HepG2 (cell line): ENCODE results near the gene SIGLEC15.

Source experiments
- CEBPB ChIP-seq: IDR thresholded peaks from 2 replicates; pipeline ENCODE4 v1.6.1; 2011; ENCODE audit warnings: low read depth, low read length, improper control_type of control experiment, borderline replicate concordance
- RFX1 ChIP-seq: fragments of 450-650 bp; IDR thresholded peaks from 2 replicates; pipeline ENCODE4 v1.6.1; 2017
- TF ChIP-seq, protein P1 (sequence below): sonication (generic); formaldehyde crosslinking; IDR thresholded peaks from 2 replicates; pipeline ENCODE4 v1.5.0; 2020; ENCODE audit warnings: mild to moderate bottlenecking, missing genetic modification reagents, moderate library complexity
- TF ChIP-seq, protein P2 (sequence below): sonication (generic); formaldehyde crosslinking; conservative IDR thresholded peaks from 2 replicates; pipeline ENCODE4 v1.5.0; 2020; ENCODE audit warnings: missing genetic modification reagents
- TF ChIP-seq, protein P3 (sequence below), 2 experiments: IDR thresholded peaks; 2 replicates each; pipeline ENCODE4 v1.6.1; 2011 to 2012; ENCODE audit warnings: low read length in 2 of 2, borderline replicate concordance in 1 of 2, low read depth in 1 of 2, mild to moderate bottlenecking in 1 of 2, moderate library complexity in 1 of 2
- TF ChIP-seq, protein P4 (sequence below): sonication (generic); formaldehyde crosslinking; conservative IDR thresholded peaks from 2 replicates; pipeline ENCODE4 v1.4.0; 2020; ENCODE audit warnings: missing genetic modification reagents

DNA sequence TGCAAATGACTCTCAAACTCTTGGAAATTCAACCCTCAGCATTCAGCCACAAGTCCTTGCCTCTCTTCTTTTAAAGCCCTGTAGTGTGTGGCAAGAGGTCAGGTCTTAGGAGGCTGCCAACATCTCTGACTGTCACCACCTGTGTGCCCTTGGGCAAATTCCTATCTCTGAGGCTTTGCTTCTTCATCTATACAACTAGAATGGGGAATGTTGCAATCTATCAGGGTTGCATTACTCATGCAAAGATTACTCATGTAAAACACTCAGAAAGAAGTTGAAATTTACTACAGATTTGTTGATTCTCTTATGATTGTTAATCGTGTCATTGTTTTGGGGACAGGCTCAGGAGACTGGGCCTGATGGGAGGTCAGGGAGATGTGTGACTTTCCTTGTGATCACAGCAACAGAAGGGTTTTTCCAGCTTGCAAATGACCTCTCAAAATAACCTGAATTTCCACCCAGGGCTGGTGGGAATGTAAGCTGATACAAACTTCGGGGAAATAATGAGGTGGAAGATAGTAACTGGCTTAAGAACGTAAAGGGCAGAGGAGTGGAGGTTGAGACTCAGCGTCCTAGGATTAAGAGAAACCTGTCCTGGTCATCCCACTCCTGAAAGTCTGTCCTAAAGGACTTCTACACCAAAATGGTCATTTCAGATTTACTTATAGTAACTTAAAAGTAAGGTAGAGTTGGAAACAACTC lies 32.1 kb upstream of the SIGLEC15 start:
- TF ChIP-seq, protein P1, sequence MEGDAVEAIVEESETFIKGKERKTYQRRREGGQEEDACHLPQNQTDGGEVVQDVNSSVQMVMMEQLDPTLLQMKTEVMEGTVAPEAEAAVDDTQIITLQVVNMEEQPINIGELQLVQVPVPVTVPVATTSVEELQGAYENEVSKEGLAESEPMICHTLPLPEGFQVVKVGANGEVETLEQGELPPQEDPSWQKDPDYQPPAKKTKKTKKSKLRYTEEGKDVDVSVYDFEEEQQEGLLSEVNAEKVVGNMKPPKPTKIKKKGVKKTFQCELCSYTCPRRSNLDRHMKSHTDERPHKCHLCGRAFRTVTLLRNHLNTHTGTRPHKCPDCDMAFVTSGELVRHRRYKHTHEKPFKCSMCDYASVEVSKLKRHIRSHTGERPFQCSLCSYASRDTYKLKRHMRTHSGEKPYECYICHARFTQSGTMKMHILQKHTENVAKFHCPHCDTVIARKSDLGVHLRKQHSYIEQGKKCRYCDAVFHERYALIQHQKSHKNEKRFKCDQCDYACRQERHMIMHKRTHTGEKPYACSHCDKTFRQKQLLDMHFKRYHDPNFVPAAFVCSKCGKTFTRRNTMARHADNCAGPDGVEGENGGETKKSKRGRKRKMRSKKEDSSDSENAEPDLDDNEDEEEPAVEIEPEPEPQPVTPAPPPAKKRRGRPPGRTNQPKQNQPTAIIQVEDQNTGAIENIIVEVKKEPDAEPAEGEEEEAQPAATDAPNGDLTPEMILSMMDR (CRISPR knock-in tag) = no peak
- TF ChIP-seq, protein P2, sequence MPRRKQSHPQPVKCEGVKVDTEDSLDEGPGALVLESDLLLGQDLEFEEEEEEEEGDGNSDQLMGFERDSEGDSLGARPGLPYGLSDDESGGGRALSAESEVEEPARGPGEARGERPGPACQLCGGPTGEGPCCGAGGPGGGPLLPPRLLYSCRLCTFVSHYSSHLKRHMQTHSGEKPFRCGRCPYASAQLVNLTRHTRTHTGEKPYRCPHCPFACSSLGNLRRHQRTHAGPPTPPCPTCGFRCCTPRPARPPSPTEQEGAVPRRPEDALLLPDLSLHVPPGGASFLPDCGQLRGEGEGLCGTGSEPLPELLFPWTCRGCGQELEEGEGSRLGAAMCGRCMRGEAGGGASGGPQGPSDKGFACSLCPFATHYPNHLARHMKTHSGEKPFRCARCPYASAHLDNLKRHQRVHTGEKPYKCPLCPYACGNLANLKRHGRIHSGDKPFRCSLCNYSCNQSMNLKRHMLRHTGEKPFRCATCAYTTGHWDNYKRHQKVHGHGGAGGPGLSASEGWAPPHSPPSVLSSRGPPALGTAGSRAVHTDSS (CRISPR knock-in tag) = no peak
- TF ChIP-seq, protein P3, sequence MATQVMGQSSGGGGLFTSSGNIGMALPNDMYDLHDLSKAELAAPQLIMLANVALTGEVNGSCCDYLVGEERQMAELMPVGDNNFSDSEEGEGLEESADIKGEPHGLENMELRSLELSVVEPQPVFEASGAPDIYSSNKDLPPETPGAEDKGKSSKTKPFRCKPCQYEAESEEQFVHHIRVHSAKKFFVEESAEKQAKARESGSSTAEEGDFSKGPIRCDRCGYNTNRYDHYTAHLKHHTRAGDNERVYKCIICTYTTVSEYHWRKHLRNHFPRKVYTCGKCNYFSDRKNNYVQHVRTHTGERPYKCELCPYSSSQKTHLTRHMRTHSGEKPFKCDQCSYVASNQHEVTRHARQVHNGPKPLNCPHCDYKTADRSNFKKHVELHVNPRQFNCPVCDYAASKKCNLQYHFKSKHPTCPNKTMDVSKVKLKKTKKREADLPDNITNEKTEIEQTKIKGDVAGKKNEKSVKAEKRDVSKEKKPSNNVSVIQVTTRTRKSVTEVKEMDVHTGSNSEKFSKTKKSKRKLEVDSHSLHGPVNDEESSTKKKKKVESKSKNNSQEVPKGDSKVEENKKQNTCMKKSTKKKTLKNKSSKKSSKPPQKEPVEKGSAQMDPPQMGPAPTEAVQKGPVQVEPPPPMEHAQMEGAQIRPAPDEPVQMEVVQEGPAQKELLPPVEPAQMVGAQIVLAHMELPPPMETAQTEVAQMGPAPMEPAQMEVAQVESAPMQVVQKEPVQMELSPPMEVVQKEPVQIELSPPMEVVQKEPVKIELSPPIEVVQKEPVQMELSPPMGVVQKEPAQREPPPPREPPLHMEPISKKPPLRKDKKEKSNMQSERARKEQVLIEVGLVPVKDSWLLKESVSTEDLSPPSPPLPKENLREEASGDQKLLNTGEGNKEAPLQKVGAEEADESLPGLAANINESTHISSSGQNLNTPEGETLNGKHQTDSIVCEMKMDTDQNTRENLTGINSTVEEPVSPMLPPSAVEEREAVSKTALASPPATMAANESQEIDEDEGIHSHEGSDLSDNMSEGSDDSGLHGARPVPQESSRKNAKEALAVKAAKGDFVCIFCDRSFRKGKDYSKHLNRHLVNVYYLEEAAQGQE (IDR thresholded peaks at IDR 0.05; ENCODE audit: borderline replicate concordance in 1 of 2, low read depth in 1 of 2, low read length in 2 of 2) = no peak
- TF ChIP-seq CEBPB (peak; percentile 48; the same call in 1 of the 2 replicates), RFX1 (no peak)
- TF ChIP-seq, protein P4, sequence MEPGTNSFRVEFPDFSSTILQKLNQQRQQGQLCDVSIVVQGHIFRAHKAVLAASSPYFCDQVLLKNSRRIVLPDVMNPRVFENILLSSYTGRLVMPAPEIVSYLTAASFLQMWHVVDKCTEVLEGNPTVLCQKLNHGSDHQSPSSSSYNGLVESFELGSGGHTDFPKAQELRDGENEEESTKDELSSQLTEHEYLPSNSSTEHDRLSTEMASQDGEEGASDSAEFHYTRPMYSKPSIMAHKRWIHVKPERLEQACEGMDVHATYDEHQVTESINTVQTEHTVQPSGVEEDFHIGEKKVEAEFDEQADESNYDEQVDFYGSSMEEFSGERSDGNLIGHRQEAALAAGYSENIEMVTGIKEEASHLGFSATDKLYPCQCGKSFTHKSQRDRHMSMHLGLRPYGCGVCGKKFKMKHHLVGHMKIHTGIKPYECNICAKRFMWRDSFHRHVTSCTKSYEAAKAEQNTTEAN (CRISPR knock-in tag) = no peak
